Measurements from ENCODE around the gene SPG21. TPM values are rescaled to one million over a fixed set of nuclear protein-coding genes. Genes with fewer than 3 reads are reported as not detected.

The SPG21 gene
- total and polyA plus RNA-seq, 2 of the 13 experiments (the other 11 are each of a cell fraction or from before 2014, with no cell fraction given), result 36.7 to 42.4 TPM

DNA sequence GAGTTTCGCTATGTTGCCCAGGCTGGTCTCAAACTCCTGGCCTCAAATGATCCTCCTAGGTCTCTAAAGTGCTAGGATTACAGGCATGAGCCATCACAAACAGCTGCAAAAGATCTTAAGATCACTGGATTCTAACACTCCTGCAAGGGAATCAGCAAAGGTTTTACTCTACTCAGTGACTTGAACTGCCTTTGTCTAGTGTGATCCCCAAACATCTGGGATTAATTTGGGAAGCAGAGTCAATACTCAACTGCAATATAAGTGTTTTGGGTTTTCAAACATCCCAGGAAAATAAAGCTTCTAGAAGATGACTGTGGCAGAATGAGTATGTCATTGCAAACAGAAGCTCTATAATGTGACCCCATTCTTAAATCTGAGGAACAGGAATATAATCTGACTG lies 7.2 kb downstream of the SPG21 start:
- in situ Hi-C loops (cut with HindIII; ENCODE audit: extremely low pct_ligation_motif_present, low pct_unique_long_range_greater_than_20kb), result no loop called here
- CTCF ChIA-PET (ENCODE audit: low intra/inter-chr PET ratio, low total read pairs), result no interaction called here
- TF ChIP-seq NONO (IDR thresholded peaks at IDR 0.05), result no peak
- TF ChIP-seq NONO (CRISPR knock-in tag; conservative IDR thresholded peaks at IDR 0.05), result no peak

DNA sequence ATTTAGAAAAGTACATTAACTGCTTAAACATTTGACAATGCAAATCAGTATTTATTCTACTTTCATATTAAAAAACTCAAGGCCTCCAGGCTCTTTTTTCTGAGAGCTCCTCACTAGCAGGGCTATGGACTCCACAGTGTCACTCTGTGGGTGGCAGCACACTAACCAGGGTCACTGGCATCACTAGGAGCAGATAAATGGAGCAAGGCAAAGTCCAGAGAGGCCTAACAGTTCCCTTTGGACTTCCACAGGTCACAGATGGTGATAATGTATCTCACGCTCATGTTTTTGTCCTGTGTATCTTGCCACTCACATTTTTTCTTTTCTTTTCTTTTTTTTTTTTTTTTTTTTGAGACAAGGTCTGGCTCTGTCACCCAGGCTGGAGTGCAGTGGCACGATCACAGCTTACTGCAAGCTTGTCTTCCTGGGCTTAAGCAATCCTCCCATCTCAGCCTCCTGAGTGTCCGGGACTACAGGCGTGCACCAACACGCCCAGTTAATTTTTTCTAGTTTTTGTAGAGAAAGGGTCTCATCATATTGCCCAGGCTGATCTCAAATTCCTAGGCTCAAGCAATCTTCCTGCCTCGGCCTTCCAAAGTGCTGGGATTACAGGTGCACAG lies 7.8 kb downstream of the SPG21 start:
- peak; percentile 96 for ATAC-seq
- 61% methylated on average over 6 of the region's 6 CpGs for WGBS (ENCODE audit: low lambda C conversion rate)
- Histone ChIP-seq H4K20me1 (ENCODE audit: insufficient read depth, low read length) (no peaks in the 10 kb centered on the region), H3K79me2 (ENCODE audit: insufficient read depth, low read length) (peaks cover 4% of the 10 kb centered on the region), H3K27me3 (ENCODE audit: control insufficient read depth in 1 of 2, insufficient read depth in 2 of 2, low read length in 2 of 2) (no peaks in the 10 kb centered on the region), H3K27ac (ENCODE audit: extremely low read length, insufficient read depth, low read length) (peak overlapping the region; percentile 61), H3K4me1 (ENCODE audit: insufficient read depth, low read length) (peaks cover 53% of the 10 kb centered on the region), H2AFZ (ENCODE audit: low read length) (no peak overlapping the region), H3K9me3 (ENCODE audit: low read length) (no peaks in the 10 kb centered on the region), H3K4me3 (replicated peaks in 1 of 3; ENCODE audit: insufficient read depth in 1 of 3, low read depth in 2 of 3, low read length in 3 of 3) (no peak overlapping the region), H3K4me2 (ENCODE audit: low read depth, low read length) (peak overlapping the region; percentile 51; the same call in 1 of the 2 replicates), H3K36me3 (replicated peaks in 1 of 2; ENCODE audit: control insufficient read depth in 1 of 2, insufficient read depth in 2 of 2, low read length in 2 of 2) (peaks cover 0 to 24% of the 10 kb centered on the region in 2 experiments; a peak in 2 of 5 replicates), H3K9ac (ENCODE audit: insufficient read depth, low read depth, low read length) (no peak overlapping the region)
- POLR2A ChIA-PET, result no interaction called here
- no TSS peak for BruUV-seq (replicated peaks)
- peak; percentile 51 for DNase-seq (ENCODE audit: low spot score)
- CTCF ChIA-PET (ENCODE audit: low intra/inter-chr PET ratio, low total read pairs), result no interaction called here
- peak; percentile 34 for FAIRE-seq
- in situ Hi-C loops (cut with HindIII; ENCODE audit: extremely low pct_ligation_motif_present, low pct_unique_long_range_greater_than_20kb), result no loop called here
- intact Hi-C loops (cut with micrococcal nuclease; ENCODE audit: unreplicated experiment), result no loop called here
- TF ChIP-seq AHR (CRISPR knock-in tag; IDR thresholded peaks at IDR 0.05) (no peak), ZNF264 (CRISPR knock-in tag; IDR thresholded peaks at IDR 0.05) (0 out of 2 replicates have a peak, but pooled peaks have one; percentile 28), NFATC3 (CRISPR knock-in tag; IDR thresholded peaks at IDR 0.05) (no peak), ZFX (CRISPR knock-in tag; IDR thresholded peaks at IDR 0.05; ENCODE audit: low read depth) (peak; percentile 67), ZNF891 (CRISPR knock-in tag; IDR thresholded peaks at IDR 0.05) (no peak), HDAC2 (CRISPR knock-in tag; IDR thresholded peaks at IDR 0.05) (peak; percentile 70; the same call in 1 of the 2 replicates), HNF4A (CRISPR knock-in tag; IDR thresholded peaks at IDR 0.05) (peak; percentile 87), SOX13 (IDR thresholded peaks at IDR 0.05) (no peak), SOX13 (CRISPR knock-in tag; conservative IDR thresholded peaks at IDR 0.05 in 1 of 2, IDR thresholded peaks at IDR 0.05 in 1 of 2) (peak in 1 of 2 experiments; percentile 26; a peak in 1 of 4 replicates), HOXA3 (CRISPR knock-in tag; IDR thresholded peaks at IDR 0.05) (peak; percentile 46; the same call in 1 of the 2 replicates), RAD21 (CRISPR knock-in tag; IDR thresholded peaks at IDR 0.05) (no peak), PHF21A (CRISPR knock-in tag; IDR thresholded peaks at IDR 0.05) (peak; percentile 37; the same call in 1 of the 2 replicates), RARA (CRISPR knock-in tag; IDR thresholded peaks at IDR 0.05) (0 out of 2 replicates have a peak, but pooled peaks have one; percentile 23)
- TF ChIP-seq, protein P1, sequence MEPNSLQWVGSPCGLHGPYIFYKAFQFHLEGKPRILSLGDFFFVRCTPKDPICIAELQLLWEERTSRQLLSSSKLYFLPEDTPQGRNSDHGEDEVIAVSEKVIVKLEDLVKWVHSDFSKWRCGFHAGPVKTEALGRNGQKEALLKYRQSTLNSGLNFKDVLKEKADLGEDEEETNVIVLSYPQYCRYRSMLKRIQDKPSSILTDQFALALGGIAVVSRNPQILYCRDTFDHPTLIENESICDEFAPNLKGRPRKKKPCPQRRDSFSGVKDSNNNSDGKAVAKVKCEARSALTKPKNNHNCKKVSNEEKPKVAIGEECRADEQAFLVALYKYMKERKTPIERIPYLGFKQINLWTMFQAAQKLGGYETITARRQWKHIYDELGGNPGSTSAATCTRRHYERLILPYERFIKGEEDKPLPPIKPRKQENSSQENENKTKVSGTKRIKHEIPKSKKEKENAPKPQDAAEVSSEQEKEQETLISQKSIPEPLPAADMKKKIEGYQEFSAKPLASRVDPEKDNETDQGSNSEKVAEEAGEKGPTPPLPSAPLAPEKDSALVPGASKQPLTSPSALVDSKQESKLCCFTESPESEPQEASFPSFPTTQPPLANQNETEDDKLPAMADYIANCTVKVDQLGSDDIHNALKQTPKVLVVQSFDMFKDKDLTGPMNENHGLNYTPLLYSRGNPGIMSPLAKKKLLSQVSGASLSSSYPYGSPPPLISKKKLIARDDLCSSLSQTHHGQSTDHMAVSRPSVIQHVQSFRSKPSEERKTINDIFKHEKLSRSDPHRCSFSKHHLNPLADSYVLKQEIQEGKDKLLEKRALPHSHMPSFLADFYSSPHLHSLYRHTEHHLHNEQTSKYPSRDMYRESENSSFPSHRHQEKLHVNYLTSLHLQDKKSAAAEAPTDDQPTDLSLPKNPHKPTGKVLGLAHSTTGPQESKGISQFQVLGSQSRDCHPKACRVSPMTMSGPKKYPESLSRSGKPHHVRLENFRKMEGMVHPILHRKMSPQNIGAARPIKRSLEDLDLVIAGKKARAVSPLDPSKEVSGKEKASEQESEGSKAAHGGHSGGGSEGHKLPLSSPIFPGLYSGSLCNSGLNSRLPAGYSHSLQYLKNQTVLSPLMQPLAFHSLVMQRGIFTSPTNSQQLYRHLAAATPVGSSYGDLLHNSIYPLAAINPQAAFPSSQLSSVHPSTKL (CRISPR knock-in tag; IDR thresholded peaks at IDR 0.05), result peak; percentile 43

More for the DNA sequence above, 7.2 kb downstream of the SPG21 start:
- ATAC-seq (no peak), DNase-seq (ENCODE audit: low spot score) (no peak), FAIRE-seq (no peak)
- H4K20me1 ChIP-seq (ENCODE audit: insufficient read depth, low read length), result no peaks in the 10 kb centered on the region
- H3K4me2 ChIP-seq (ENCODE audit: low read depth, low read length), result 0 out of 2 replicates have a peak overlapping the region, but pooled peaks have one; percentile 51
- H3K9me3 ChIP-seq (ENCODE audit: low read length), result no peaks in the 10 kb centered on the region
- intact Hi-C loops (cut with micrococcal nuclease; ENCODE audit: unreplicated experiment), result no loop called here
- peaks cover 0 to 21% of the 10 kb centered on the region in 2 experiments; a peak in 2 of 5 replicates for H3K36me3 ChIP-seq (replicated peaks in 1 of 2; ENCODE audit: control insufficient read depth in 1 of 2, insufficient read depth in 2 of 2, low read length in 2 of 2)
- H3K27ac ChIP-seq (ENCODE audit: extremely low read length, insufficient read depth, low read length), result peak overlapping the region; percentile 61
- no peak overlapping the region for H2AFZ ChIP-seq (ENCODE audit: low read length)
- POLR2A ChIA-PET, result no interaction called here
- peaks cover 59% of the 10 kb centered on the region for H3K4me1 ChIP-seq (ENCODE audit: insufficient read depth, low read length)
- 100% methylated on average over 1 of the region's 1 CpG for WGBS (ENCODE audit: low lambda C conversion rate)
- no TSS peak for BruUV-seq (replicated peaks)
- H3K4me3 ChIP-seq (replicated peaks in 1 of 3; ENCODE audit: insufficient read depth in 1 of 3, low read depth in 2 of 3, low read length in 3 of 3), result no peak overlapping the region
- peaks cover 6% of the 10 kb centered on the region for H3K79me2 ChIP-seq (ENCODE audit: insufficient read depth, low read length)
- no peak overlapping the region for H3K9ac ChIP-seq (ENCODE audit: insufficient read depth, low read depth, low read length)
- no peaks in the 10 kb centered on the region for H3K27me3 ChIP-seq (ENCODE audit: control insufficient read depth in 1 of 2, insufficient read depth in 2 of 2, low read length in 2 of 2)
